ENCODE results near the gene GNL1.

Gene GNL1

GRCh38 chr6:30570263-30570662 is 14.0 kb upstream of the GNL1 start:
- in situ Hi-C loops (cut with MboI; ENCODE audit: low sequenced_read_pairs) = no loop called here

GRCh38 chr6:30568245-30568644 is 12.0 kb upstream of the GNL1 start:
- in situ Hi-C loops (cut with MboI; ENCODE audit: low sequenced_read_pairs) = no loop called here

GRCh38 chr6:30565772-30566171 is 9.5 kb upstream of the GNL1 start:
- in situ Hi-C loops (cut with MboI; ENCODE audit: low sequenced_read_pairs) = no loop called here

- in situ Hi-C loops (cut with MboI; ENCODE audit: low sequenced_read_pairs) = no loop called here
Observed at GRCh38 chr6:30564114-30564513, 7.8 kb upstream of the GNL1 start.

- in situ Hi-C loops (cut with MboI; ENCODE audit: low sequenced_read_pairs) = no loop called here
Observed at GRCh38 chr6:30562470-30563425, 6.5 kb upstream of the GNL1 start.

- in situ Hi-C loops (cut with MboI; ENCODE audit: low sequenced_read_pairs) = no loop called here
Observed at GRCh38 chr6:30560930-30561329, 4.6 kb upstream of the GNL1 start.

GRCh38 chr6:30557683-30557981 is 1.3 kb upstream of the GNL1 start:
- in situ Hi-C loops (cut with MboI; ENCODE audit: low sequenced_read_pairs) = no loop called here

- in situ Hi-C loops (cut with MboI; ENCODE audit: low sequenced_read_pairs) = no loop called here
Observed at GRCh38 chr6:30556906-30557682, 805 bp upstream of the GNL1 start, which contains the start of gene PRR3. PRR3 (plus strand) TSS chr6:30557295; CDS start chr6:30557345, 50 bp downstream.

- in situ Hi-C loops (cut with MboI; ENCODE audit: low sequenced_read_pairs) = no loop called here
Observed at GRCh38 chr6:30555816-30556065, 548 bp downstream of the GNL1 start.

- in situ Hi-C loops (cut with MboI; ENCODE audit: low sequenced_read_pairs) = no loop called here
Observed at GRCh38 chr6:30554962-30555815, 1.1 kb downstream of the GNL1 start.

GRCh38 chr6:30554404-30554803 is 1.9 kb downstream of the GNL1 start:
- in situ Hi-C loops (cut with MboI; ENCODE audit: low sequenced_read_pairs) = no loop called here

GRCh38 chr6:30548375-30548774 is 7.9 kb downstream of the GNL1 start:
- in situ Hi-C loops (cut with MboI; ENCODE audit: low sequenced_read_pairs) = no loop called here

GRCh38 chr6:30547454-30547853 is 8.8 kb downstream of the GNL1 start:
- in situ Hi-C loops (cut with MboI; ENCODE audit: low sequenced_read_pairs) = no loop called here

GRCh38 chr6:30544666-30545272 is 11.5 kb downstream of the GNL1 start:
- in situ Hi-C loops (cut with MboI; ENCODE audit: low sequenced_read_pairs) = no loop called here

- in situ Hi-C loops (cut with MboI; ENCODE audit: low sequenced_read_pairs) = no loop called here
Observed at GRCh38 chr6:30543821-30544220, 12.5 kb downstream of the GNL1 start.

GRCh38 chr6:30542915-30543314 is 13.4 kb downstream of the GNL1 start:
- in situ Hi-C loops (cut with MboI; ENCODE audit: low sequenced_read_pairs) = no loop called here

GRCh38 chr6:30542404-30542725 is 13.9 kb downstream of the GNL1 start:
- in situ Hi-C loops (cut with MboI; ENCODE audit: low sequenced_read_pairs) = no loop called here

GRCh38 chr6:30541515-30542403 is 14.5 kb downstream of the GNL1 start:
- in situ Hi-C loops (cut with MboI; ENCODE audit: low sequenced_read_pairs) = no loop called here

- in situ Hi-C loops (cut with MboI; ENCODE audit: low sequenced_read_pairs) = no loop called here
Observed at GRCh38 chr6:30537931-30538330, 18.4 kb downstream of the GNL1 start.

All from hTERT RPE-1 (cell line).